Endothelial cell of umbilical vein (primary cell): ENCODE measurements around the gene HECTD2. TPM values are rescaled to one million over a fixed set of nuclear protein-coding genes. Genes with fewer than 3 reads are reported as not detected.

Experiments used
- BruUV-seq: library from RNA; stranded (reverse); fragments of 400-500 nt; replicated peaks from 2 replicates; lab custom pipeline; 2021; lab: Mats Ljungman, UMichigan
- CTCF ChIA-PET: fragments of 300-600, 350-600 bp; sonication (Branson Sonifier 250); formaldehyde crosslinking; loops from one replicate; lab custom pipeline; 2021; ENCODE audit warnings: antibody characterized with exemption, inconsistent platforms; lab: Charles Lee
- POLR2A ChIA-PET: fragments of 300-600, 350-600 bp; sonication (Branson Sonifier 250); formaldehyde crosslinking; loops from one replicate; lab custom pipeline; 2021; ENCODE audit warnings: antibody characterized with exemption, inconsistent platforms; lab: Charles Lee
- DNase-seq: peaks from one replicate; pipeline ENCODE4 v3.0.0-alpha.2; 2011; ENCODE audit warnings: low read depth, low spot score
- FAIRE-seq: peaks from 2 replicates; lab custom pipeline; 2011; peaks lifted over from hg19 to GRCh38; lab: Jason Lieb, UNC
- H2AFZ ChIP-seq: 2 replicates; pipeline ENCODE4 v1.6.0; 2012; ENCODE audit warnings: low read depth, low read length, control low read depth, inconsistent platforms
- H3K27ac ChIP-seq: 2 replicates; pipeline ENCODE4 v1.5.1; 2011; ENCODE audit warnings: low read depth, mild to moderate bottlenecking, control low read depth, low read length, moderate library complexity; ENCODE audit not compliant: insufficient read depth
- H3K27me3 ChIP-seq, 2 experiments: 2 replicates each; pipeline versions ENCODE4 v1.6.0 to v1.6.1; 2011; ENCODE audit warnings: low read length in 2 of 2, mixed read lengths in 1 of 2; ENCODE audit not compliant: control insufficient read depth in 2 of 2, insufficient read depth in 2 of 2
- H3K36me3 ChIP-seq, 2 experiments: 2 replicates in 1 of 2; 3 replicates in 1 of 2; pipeline ENCODE4 v1.5.1; 2011; ENCODE audit warnings: low read length in 2 of 2, mild to moderate bottlenecking in 1 of 2, moderate library complexity in 1 of 2; ENCODE audit not compliant: control insufficient read depth in 2 of 2, insufficient read depth in 2 of 2; ENCODE audit errors: extremely low read depth in 1 of 2
- H3K4me1 ChIP-seq: 3 replicates; pipeline ENCODE4 v1.5.1; 2011; ENCODE audit warnings: mild to moderate bottlenecking, low read length; ENCODE audit not compliant: control insufficient read depth, insufficient read depth; ENCODE audit errors: extremely low read depth
- H3K4me2 ChIP-seq: 2 replicates; pipeline ENCODE4 v1.6.1; 2011; ENCODE audit warnings: low read length, control low read depth, mixed read lengths; ENCODE audit not compliant: insufficient read depth
- H3K4me3 ChIP-seq, 3 experiments: fragments of 200-600 bp in 1 of 3; sonication (generic), shearing (Covaris generic) in 1 of 3; replicated peaks in 1 of 3; 2 replicates each; pipeline ENCODE4 v1.5.1; 2011 to 2016; ENCODE audit warnings: control low read depth in 3 of 3, low read length in 3 of 3, mild to moderate bottlenecking in 2 of 3, inconsistent platforms in 1 of 3, low read depth in 1 of 3, moderate library complexity in 1 of 3; ENCODE audit not compliant: insufficient read depth in 1 of 3
- H3K79me2 ChIP-seq: 2 replicates; pipeline ENCODE4 v1.6.0; 2012; ENCODE audit warnings: low read length, inconsistent platforms; ENCODE audit not compliant: control insufficient read depth, insufficient read depth
- H3K9ac ChIP-seq: replicated peaks from 2 replicates; pipeline ENCODE3; 2011; ENCODE audit warnings: low read length, control low read depth; ENCODE audit not compliant: insufficient read depth; ENCODE audit errors: extremely low read depth
- H3K9me1 ChIP-seq: replicated peaks from 3 replicates; pipeline ENCODE4 v1.6.0; 2011; ENCODE audit warnings: mild to moderate bottlenecking, low read length; ENCODE audit not compliant: control insufficient read depth, insufficient read depth; ENCODE audit errors: extremely low read depth
- H3K9me3 ChIP-seq: replicated peaks from 2 replicates; pipeline ENCODE4 v1.5.1; 2012; ENCODE audit warnings: low read length, inconsistent platforms; ENCODE audit not compliant: control insufficient read depth, insufficient read depth
- H4K20me1 ChIP-seq: replicated peaks from 2 replicates; pipeline ENCODE3; 2011; ENCODE audit warnings: mild to moderate bottlenecking, low read length; ENCODE audit not compliant: control insufficient read depth, insufficient read depth; ENCODE audit errors: extremely low read depth
- CTCF ChIP-seq, 2 donors: IDR thresholded peaks; 1 replicate in 1 of 2; 2 replicates in 1 of 2; pipeline ENCODE4 v1.5.1; 2011; ENCODE audit warnings: low read length in 2 of 2, mild to moderate bottlenecking in 2 of 2, moderate library complexity in 2 of 2, control low read depth in 1 of 2, inconsistent platforms in 1 of 2, low read depth in 1 of 2; ENCODE audit not compliant: insufficient read depth in 1 of 2; ENCODE audit errors: extremely low read depth in 1 of 2
- EZH2 ChIP-seq: IDR thresholded peaks from 2 replicates; pipeline ENCODE4 v1.6.1; 2012; ENCODE audit warnings: borderline replicate concordance, low read depth, mild to moderate bottlenecking, moderate library complexity, low read length, inconsistent platforms; ENCODE audit not compliant: severe bottlenecking
- FOS ChIP-seq: IDR thresholded peaks from 2 replicates; pipeline ENCODE4 v1.6.1; 2011; ENCODE audit warnings: mild to moderate bottlenecking, low read length, moderate library complexity, borderline replicate concordance; ENCODE audit not compliant: insufficient read depth
- JUN ChIP-seq: IDR thresholded peaks from 2 replicates; pipeline ENCODE4 v1.6.1; 2011; ENCODE audit warnings: borderline replicate concordance, low read depth; ENCODE audit not compliant: insufficient read length, insufficient read depth
- MAX ChIP-seq: IDR thresholded peaks from 2 replicates; pipeline ENCODE4 v1.6.1; 2011; ENCODE audit not compliant: insufficient read depth, insufficient read length
- MYC ChIP-seq: IDR thresholded peaks from one replicate; pipeline ENCODE4 v1.6.1; 2011; ENCODE audit warnings: mild to moderate bottlenecking, low read depth, low read length
- POLR2A ChIP-seq: IDR thresholded peaks from 2 replicates; pipeline ENCODE4 v1.6.1; 2012; ENCODE audit warnings: low read depth, mild to moderate bottlenecking, control low read depth, low read length
- POLR2AphosphoS5 ChIP-seq: IDR thresholded peaks from 2 replicates; pipeline ENCODE4 v1.6.1; 2012; ENCODE audit warnings: low read depth, mild to moderate bottlenecking, control low read depth, low read length, moderate library complexity; ENCODE audit not compliant: insufficient read depth
- dilution Hi-C: fragments of 300-500 bp; cut with MboI; formaldehyde crosslinking; loops from one replicate; pipeline ENCODE4 v1.15.0; 2019; ENCODE audit warnings: low sequenced_read_pairs; ENCODE audit not compliant: extremely low pct_ligation_motif_present
- intact Hi-C: fragments of 100-400 bp; cut with micrococcal nuclease; formaldehyde crosslinking; loops from one replicate; pipeline ENCODE4 v1.10.0; 2022
- polyA plus RNA-seq, 4 experiments: library from polyadenylated mRNA; depleted of rRNA in 3 of 4; stranded (reverse) in 3 of 4; unstranded in 1 of 4; fragments of >200 nt; gene quantifications; 2 replicates each; pipeline versions ENCODE4 v1.2.1 to v1.2.3, GENCODE V29; 2011 to 2012; ENCODE audit warnings: missing spikeins in 1 of 4
- small RNA-seq: library from RNA; depleted of rRNA; stranded (forward); fragments of <200 nt; gene quantifications from one replicate; pipeline ENCODE3, GENCODE V24; 2012; ENCODE audit warnings: low replicate concordance, low read depth; ENCODE audit not compliant: insufficient read depth, insufficient read length
- total RNA-seq: library from RNA; stranded (reverse); gene quantifications from 2 replicates; pipeline ENCODE4 v1.2.3, GENCODE V29; 2021

HECTD2 gene
- total and polyA plus RNA-seq, 2 donors (not counting 3 experiments of a cell fraction or from before 2014, with no cell fraction given): 4.2 to 10.7 TPM

GRCh38 chr10:91564026-91564425 lies 153.9 kb downstream of the HECTD2 start:
- H3K9me3 ChIP-seq: no peaks in the 10 kb centered on the region
- FAIRE-seq: no peak
- no peaks in the 10 kb centered on the region for H3K4me1 ChIP-seq
- DNase-seq: no peak
- H3K79me2 ChIP-seq: no peaks in the 10 kb centered on the region
- TF ChIP-seq CTCF (IDR thresholded peaks at IDR 0.05; ENCODE audit: extremely low read depth in 1 of 2, insufficient read depth in 1 of 2, low read depth in 1 of 2, low read length in 2 of 2) (no peak), POLR2A (no peak), POLR2AphosphoS5 (no peak), MAX (no peak), EZH2 (no peak), MYC (no peak), JUN (no peak), FOS (no peak)
- BruUV-seq: no TSS peak
- dilution Hi-C loops: no loop called here
- no peaks in the 10 kb centered on the region for H3K36me3 ChIP-seq
- H3K9ac ChIP-seq: no peak overlapping the region
- intact Hi-C loops: no loop called here
- H2AFZ ChIP-seq: no peak overlapping the region
- H4K20me1 ChIP-seq: no peaks in the 10 kb centered on the region
- no peak overlapping the region for H3K4me2 ChIP-seq
- H3K27ac ChIP-seq: no peak overlapping the region
- H3K27me3 ChIP-seq: peaks cover 7% of the 10 kb centered on the region in 2 experiments
- H3K4me3 ChIP-seq: no peak overlapping the region
- CTCF ChIA-PET: interaction anchor here (1.3 to 3.8 kb wide), 2 partner anchors 72 to 266 kb away, joined by 3 to 14 read pairs; no protein-coding TSS in a partner anchor
- POLR2A ChIA-PET: no interaction called here
- no peaks in the 10 kb centered on the region for H3K9me1 ChIP-seq

Small RNAs within 50 kb of the gene (small RNA-seq; reads per million reads assigned to genes)
- gene AL161798.1 (not detected), gene RPS27P1 (not detected)

Other genes with a start within 250 kb of the HECTD2 start
- gene PCGF5, start 189.7 kb upstream of the HECTD2 start, total RNA-seq: 26.0 and 29.8 TPM in 2 replicates
- gene PCGF5, start 189.7 kb upstream of the HECTD2 start, polyA plus RNA-seq: 23.7 and 25.0 TPM in 2 replicates
- gene PPP1R3C, start 222.7 kb downstream of the HECTD2 start, total RNA-seq: 0.74 and 1.6 TPM in 2 replicates
- 2.0 TPM in 2 replicates for gene PPP1R3C, start 222.7 kb downstream of the HECTD2 start, polyA plus RNA-seq